SK-N-MC (cell line): ENCODE data around the gene ACSBG1.

Source experiments
- EZH2 ChIP-seq: fragments of 200-600 bp; sonication (generic); IDR thresholded peaks from one replicate; pipeline ENCODE4 v1.6.1; 2017; ENCODE audit warnings: antibody characterized with exemption
- FOXP2 ChIP-seq: optimal IDR thresholded peaks from 2 replicates; pipeline ENCODE3; 2011; ENCODE audit warnings: mild to moderate bottlenecking, moderate library complexity; ENCODE audit not compliant: insufficient read depth; ENCODE audit errors: extremely low read length, control extremely low read depth

DNA sequence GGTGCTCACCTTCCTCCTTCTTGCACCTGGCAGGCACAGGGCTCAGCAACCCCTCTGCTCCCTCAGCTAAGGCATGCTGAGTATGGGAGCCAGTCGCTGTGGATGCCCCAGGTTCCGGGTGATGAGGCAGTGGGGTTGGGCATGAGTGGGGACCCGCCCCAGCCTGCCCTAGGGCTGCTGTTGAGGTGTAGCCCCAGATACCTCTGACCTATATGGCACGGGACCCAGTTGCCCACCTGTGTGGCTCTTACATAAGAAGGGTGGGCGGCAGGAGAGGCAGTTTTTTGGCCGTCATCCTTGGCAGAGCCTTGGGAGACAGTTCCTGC lies 21.0 kb downstream of the ACSBG1 start:
- TF ChIP-seq EZH2 (no peak), FOXP2 (no peak)
